Tibial artery (tissue), 4 donors: ENCODE results near the gene VN1R5.

Experiments
- DNase-seq, 2 donors: peaks; one replicate each; pipeline ENCODE4 v3.0.0-alpha.2; 2019
- H3K27ac ChIP-seq, 2 donors: fragments of 200-600 bp; sonication (generic) in 1 of 2; 1 replicate in 1 of 2; 2 replicates in 1 of 2; pipeline ENCODE4 v1.5.1; 2018 to 2019; ENCODE audit warnings: mild to moderate bottlenecking in 1 of 2
- H3K27me3 ChIP-seq, 2 donors: fragments of 200-600 bp; sonication (generic) in 1 of 2; one replicate each; pipeline versions ENCODE4 v1.5.1 to v1.6.0; 2016 to 2019
- H3K36me3 ChIP-seq, 3 donors: fragments of 200-600 bp; sonication (generic) in 2 of 3; one replicate each; pipeline ENCODE4 v1.5.1; 2016 to 2019; ENCODE audit warnings: mild to moderate bottlenecking in 2 of 3
- H3K4me1 ChIP-seq, 4 donors: fragments of 200-600 bp; sonication (generic) in 2 of 4; 1 replicate in 3 of 4; 2 replicates in 1 of 4; pipeline ENCODE4 v1.5.1; 2016 to 2019
- H3K4me3 ChIP-seq, 2 donors: fragments of 200-600 bp; sonication (generic) in 1 of 2; 1 replicate in 1 of 2; 2 replicates in 1 of 2; pipeline ENCODE4 v1.5.1; 2018 to 2019; ENCODE audit warnings: mild to moderate bottlenecking in 2 of 2
- H3K9me3 ChIP-seq, 3 donors: fragments of 200-600 bp; sonication (generic) in 1 of 3; one replicate each; pipeline ENCODE4 v1.5.1; 2016 to 2019
- CTCF ChIP-seq, 2 experiments: fragments of 200-600 bp in 1 of 2; fragments of 450-650 bp in 1 of 2; IDR thresholded peaks; one replicate each; pipeline ENCODE4 v1.5.1; 2017 to 2019; ENCODE audit warnings: antibody characterized with exemption in 2 of 2, mild to moderate bottlenecking in 1 of 2, moderate library complexity in 1 of 2
- intact Hi-C: fragments of 100-400 bp; cut with DNase I; formaldehyde crosslinking; loops from one replicate; pipeline ENCODE4 v1.15.0; 2023; ENCODE audit warnings: low total_unique reads

VN1R5 gene

GRCh38 chr1:247294282-247294681, 38.4 kb downstream of the VN1R5 start:
- Histone ChIP-seq H3K9me3 (no peaks in the 10 kb centered on the region), H3K27me3 (no peaks in the 10 kb centered on the region), H3K4me3 (no peak overlapping the region), H3K36me3 (peaks cover 0 to 9% (median 0%) of the 10 kb centered on the region in 3 donors), H3K27ac (no peak overlapping the region), H3K4me1 (no peaks in the 10 kb centered on the region)
- intact Hi-C loops, result no loop called here
- peak in 1 of 2 donors; percentile 1 for DNase-seq
- TF ChIP-seq CTCF (IDR thresholded peaks at IDR 0.05), result no peak

DNA sequence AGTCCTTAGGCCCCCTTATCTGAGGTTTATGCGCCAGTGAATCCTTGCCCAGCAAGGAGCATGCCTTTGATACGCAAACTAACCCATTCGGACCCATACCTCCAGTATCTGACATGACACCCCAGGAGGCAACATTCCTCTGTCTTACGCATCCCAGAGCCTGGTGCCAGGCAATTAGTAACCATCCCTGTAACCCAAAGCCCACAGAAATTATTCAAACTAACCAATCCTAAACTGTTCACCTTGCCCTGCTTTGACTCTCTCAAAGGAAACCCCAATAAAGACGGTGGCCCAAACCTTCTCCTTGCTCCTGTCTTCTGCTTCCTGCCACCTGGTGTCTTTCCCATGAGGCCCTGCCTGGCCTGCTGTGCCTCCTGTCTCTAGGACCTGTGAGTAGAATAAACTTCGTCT, 39.4 kb downstream of the VN1R5 start:
- H3K27me3 ChIP-seq, result no peaks in the 10 kb centered on the region
- peaks cover 4 to 18% (median 5%) of the 10 kb centered on the region in 3 donors for H3K36me3 ChIP-seq
- no peak for DNase-seq
- no peaks in the 10 kb centered on the region for H3K9me3 ChIP-seq
- H3K27ac ChIP-seq, result no peak overlapping the region
- H3K4me1 ChIP-seq, result no peaks in the 10 kb centered on the region
- H3K4me3 ChIP-seq, result no peak overlapping the region
- no peak for TF ChIP-seq CTCF (IDR thresholded peaks at IDR 0.05)
- intact Hi-C loops, result no loop called here

GRCh38 chr1:247295746-247296145, 39.9 kb downstream of the VN1R5 start:
- no peak for TF ChIP-seq CTCF (IDR thresholded peaks at IDR 0.05)
- intact Hi-C loops, result no loop called here

DNA sequence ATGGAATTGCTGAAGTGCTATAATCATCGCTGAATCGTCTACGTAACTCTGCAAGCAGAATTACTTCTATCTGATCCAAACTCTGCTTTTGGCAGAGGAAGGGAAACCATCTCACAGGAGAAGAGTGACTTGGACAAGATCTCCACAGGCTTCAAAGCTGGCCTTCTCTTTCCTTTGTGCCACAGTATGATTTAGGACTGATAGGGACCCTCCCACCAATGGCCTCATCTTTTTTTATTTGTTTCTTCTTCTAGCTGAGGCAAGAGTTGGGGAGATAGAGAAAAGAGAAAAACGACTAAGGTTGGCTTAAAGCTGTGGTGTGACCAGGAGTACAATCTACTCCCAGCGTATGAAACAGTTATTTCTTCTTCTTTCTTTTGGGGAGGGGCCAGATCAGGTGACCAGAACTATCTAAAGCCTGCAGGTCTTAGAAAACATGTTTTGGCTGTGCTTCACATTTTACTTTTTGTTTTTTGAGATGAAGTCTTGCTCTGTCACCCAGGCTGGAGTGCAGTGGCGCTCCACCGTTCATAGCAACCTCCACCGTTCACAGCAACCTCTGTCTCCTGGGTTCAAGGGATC, 40.8 kb downstream of the VN1R5 start:
- TF ChIP-seq CTCF (IDR thresholded peaks at IDR 0.05), result no peak
- DNase-seq, result no peak
- Histone ChIP-seq H3K4me1 (no peaks in the 10 kb centered on the region), H3K27me3 (no peaks in the 10 kb centered on the region), H3K36me3 (peaks cover 12 to 32% (median 18%) of the 10 kb centered on the region in 3 donors), H3K27ac (no peak overlapping the region), H3K4me3 (no peak overlapping the region), H3K9me3 (no peaks in the 10 kb centered on the region)
- intact Hi-C loops, result no loop called here

More at GRCh38 chr1:247295746-247296145, 39.9 kb downstream of the VN1R5 start:
- Histone ChIP-seq H3K4me3 (no peak overlapping the region), H3K4me1 (no peaks in the 10 kb centered on the region), H3K27ac (no peak overlapping the region), H3K27me3 (no peaks in the 10 kb centered on the region), H3K9me3 (no peaks in the 10 kb centered on the region), H3K36me3 (peaks cover 8 to 23% (median 10%) of the 10 kb centered on the region in 3 donors)
- peak in 1 of 2 donors; percentile 13 for DNase-seq

DNA sequence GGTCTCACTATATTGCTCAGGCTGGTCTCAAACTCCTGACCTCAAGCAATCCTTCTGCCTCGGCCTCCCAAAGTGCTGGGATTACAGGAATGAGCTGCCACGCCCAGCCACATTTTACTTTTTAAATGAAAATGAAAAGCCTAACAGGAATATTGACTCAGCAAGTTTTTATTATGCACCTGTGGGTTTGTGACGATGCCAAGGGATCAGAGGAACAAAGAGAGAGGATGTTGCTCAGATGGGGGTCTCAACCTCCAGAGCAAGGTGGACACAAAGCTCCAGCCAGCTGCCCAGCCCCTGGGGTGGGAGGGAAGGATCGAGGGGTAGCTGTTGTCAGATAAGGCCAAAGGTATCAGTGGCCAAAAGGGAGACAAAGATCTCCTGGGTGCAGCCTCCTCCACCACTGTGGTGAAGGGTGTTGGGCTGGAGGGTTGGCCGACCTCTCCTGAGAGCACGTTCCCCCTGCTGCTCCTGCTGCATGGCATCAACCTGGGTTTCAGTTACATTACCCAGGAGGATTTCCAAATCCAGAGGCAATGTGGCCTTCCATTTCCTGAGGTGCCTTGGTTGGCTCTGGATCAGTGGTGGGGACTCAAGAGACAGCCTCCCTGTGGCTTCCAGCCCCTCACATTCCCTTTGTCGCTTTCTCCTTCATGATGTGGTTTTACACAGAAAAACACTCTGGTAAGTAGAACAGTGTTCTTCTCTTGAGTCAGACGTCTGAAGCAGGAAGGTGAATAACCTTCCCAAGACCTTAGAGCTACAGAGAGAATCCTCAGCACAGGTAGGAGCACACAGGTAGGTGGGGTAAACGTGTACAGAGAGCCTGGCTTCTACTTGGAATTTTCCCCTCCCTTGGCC, 41.6 kb downstream of the VN1R5 start:
- TF ChIP-seq CTCF (IDR thresholded peaks at IDR 0.05), result no peak
- Histone ChIP-seq H3K9me3 (no peaks in the 10 kb centered on the region), H3K36me3 (peaks cover 15 to 40% (median 23%) of the 10 kb centered on the region in 3 donors), H3K27me3 (no peaks in the 10 kb centered on the region), H3K4me3 (no peak overlapping the region), H3K27ac (no peak overlapping the region), H3K4me1 (no peaks in the 10 kb centered on the region)
- intact Hi-C loops, result no loop called here
- DNase-seq, result peak in 1 of 2 donors; percentile 35
